Central memory CD4-positive, alpha-beta T cell (primary cell): ENCODE data around the gene ADARB2.

ENCODE experiments used
- DNase-seq: peaks from one replicate; pipeline ENCODE4 v3.0.0; 2022

ADARB2 gene

GRCh38 chr10:1609648-1609970, 127.7 kb downstream of the ADARB2 start:
- no peak for DNase-seq

- DNase-seq = no peak
These were observed 128.3 kb downstream of the ADARB2 start for GRCh38 chr10:1608851-1609647.

- DNase-seq = no peak
These were observed 128.9 kb downstream of the ADARB2 start for GRCh38 chr10:1608408-1608807.

GRCh38 chr10:1607466-1607865, 129.9 kb downstream of the ADARB2 start:
- no peak for DNase-seq

- no peak for DNase-seq
These were observed 131.1 kb downstream of the ADARB2 start for GRCh38 chr10:1605999-1606940.

GRCh38 chr10:1605121-1605520, 132.2 kb downstream of the ADARB2 start:
- no peak for DNase-seq

GRCh38 chr10:1604246-1604645, 133.1 kb downstream of the ADARB2 start:
- no peak for DNase-seq

GRCh38 chr10:1603181-1603580, 134.1 kb downstream of the ADARB2 start:
- no peak for DNase-seq

- DNase-seq = no peak
These were observed 135.3 kb downstream of the ADARB2 start for GRCh38 chr10:1602037-1602484.

- DNase-seq = no peak
These were observed 135.9 kb downstream of the ADARB2 start for GRCh38 chr10:1601406-1601805.

GRCh38 chr10:1600861-1601260, 136.5 kb downstream of the ADARB2 start:
- DNase-seq = no peak

GRCh38 chr10:1598393-1599153, 138.8 kb downstream of the ADARB2 start:
- DNase-seq = no peak

- no peak for DNase-seq
These were observed 139.8 kb downstream of the ADARB2 start for GRCh38 chr10:1597370-1598146.

- DNase-seq = no peak
These were observed 140.7 kb downstream of the ADARB2 start for GRCh38 chr10:1596482-1597099.

- DNase-seq = no peak
These were observed 141.6 kb downstream of the ADARB2 start for GRCh38 chr10:1595726-1596125.

- no peak for DNase-seq
These were observed 142.1 kb downstream of the ADARB2 start for GRCh38 chr10:1595242-1595600.

- DNase-seq = no peak
These were observed 142.7 kb downstream of the ADARB2 start for GRCh38 chr10:1594372-1595241.

GRCh38 chr10:1591742-1592141, 145.6 kb downstream of the ADARB2 start:
- DNase-seq = no peak

GRCh38 chr10:1591045-1591444, 146.3 kb downstream of the ADARB2 start:
- no peak for DNase-seq

- no peak for DNase-seq
These were observed 148.1 kb downstream of the ADARB2 start for GRCh38 chr10:1589257-1589656.

- DNase-seq = no peak
These were observed 154.6 kb downstream of the ADARB2 start for GRCh38 chr10:1582739-1583138.
